HEK293 (cell line): Measurements from ENCODE around the gene ZEB2.

Source experiments
- SETDB1 ChIP-seq: IDR thresholded peaks from one replicate; pipeline ENCODE4 v1.6.1; 2017; ENCODE audit warnings: mild to moderate bottlenecking, low read length, moderate library complexity, mixed read lengths; ENCODE audit not compliant: insufficient read length
- TCF7L2 ChIP-seq: IDR thresholded peaks from 2 replicates; pipeline ENCODE4 v1.6.1; 2011; ENCODE audit warnings: low read depth, mild to moderate bottlenecking, inconsistent platforms, low read length, moderate library complexity, borderline replicate concordance
- TF ChIP-seq, protein P1 (sequence below): fragments of 450-650 bp; formaldehyde crosslinking; IDR thresholded peaks from 2 replicates; pipeline ENCODE4 v1.5.1; 2016; ENCODE audit warnings: missing biosample characterization, missing genetic modification characterization
- TF ChIP-seq, protein P2 (sequence below): fragments of 450-650 bp; formaldehyde crosslinking; IDR thresholded peaks from 2 replicates; pipeline ENCODE4 v1.5.1; 2016; ENCODE audit warnings: missing biosample characterization, missing genetic modification characterization

DNA sequence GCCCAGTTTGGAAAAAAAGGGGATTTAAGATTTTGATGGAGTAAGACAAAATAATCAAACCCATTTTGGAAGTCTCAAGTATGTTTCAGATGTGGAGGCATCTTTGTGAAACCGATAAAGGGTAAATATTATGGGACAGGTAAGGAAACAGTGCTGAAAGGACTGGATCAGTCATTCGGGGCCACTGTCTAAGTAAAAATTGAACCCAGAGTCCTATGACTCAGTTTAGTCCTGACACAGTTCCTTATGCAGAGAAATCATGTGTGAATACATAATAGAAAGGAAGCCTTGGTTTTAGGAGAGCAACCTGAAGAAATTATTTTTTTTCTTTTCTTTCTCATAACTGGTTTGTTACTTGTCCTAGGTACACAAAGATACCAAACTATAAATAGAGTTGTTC lies 15.4 kb upstream of the ZEB2 start:
- TF ChIP-seq, protein P1, sequence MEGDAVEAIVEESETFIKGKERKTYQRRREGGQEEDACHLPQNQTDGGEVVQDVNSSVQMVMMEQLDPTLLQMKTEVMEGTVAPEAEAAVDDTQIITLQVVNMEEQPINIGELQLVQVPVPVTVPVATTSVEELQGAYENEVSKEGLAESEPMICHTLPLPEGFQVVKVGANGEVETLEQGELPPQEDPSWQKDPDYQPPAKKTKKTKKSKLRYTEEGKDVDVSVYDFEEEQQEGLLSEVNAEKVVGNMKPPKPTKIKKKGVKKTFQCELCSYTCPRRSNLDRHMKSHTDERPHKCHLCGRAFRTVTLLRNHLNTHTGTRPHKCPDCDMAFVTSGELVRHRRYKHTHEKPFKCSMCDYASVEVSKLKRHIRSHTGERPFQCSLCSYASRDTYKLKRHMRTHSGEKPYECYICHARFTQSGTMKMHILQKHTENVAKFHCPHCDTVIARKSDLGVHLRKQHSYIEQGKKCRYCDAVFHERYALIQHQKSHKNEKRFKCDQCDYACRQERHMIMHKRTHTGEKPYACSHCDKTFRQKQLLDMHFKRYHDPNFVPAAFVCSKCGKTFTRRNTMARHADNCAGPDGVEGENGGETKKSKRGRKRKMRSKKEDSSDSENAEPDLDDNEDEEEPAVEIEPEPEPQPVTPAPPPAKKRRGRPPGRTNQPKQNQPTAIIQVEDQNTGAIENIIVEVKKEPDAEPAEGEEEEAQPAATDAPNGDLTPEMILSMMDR (tag by site-specific recombination), result no peak
- TF ChIP-seq SETDB1 (no peak), TCF7L2 (no peak)
- TF ChIP-seq, protein P2, sequence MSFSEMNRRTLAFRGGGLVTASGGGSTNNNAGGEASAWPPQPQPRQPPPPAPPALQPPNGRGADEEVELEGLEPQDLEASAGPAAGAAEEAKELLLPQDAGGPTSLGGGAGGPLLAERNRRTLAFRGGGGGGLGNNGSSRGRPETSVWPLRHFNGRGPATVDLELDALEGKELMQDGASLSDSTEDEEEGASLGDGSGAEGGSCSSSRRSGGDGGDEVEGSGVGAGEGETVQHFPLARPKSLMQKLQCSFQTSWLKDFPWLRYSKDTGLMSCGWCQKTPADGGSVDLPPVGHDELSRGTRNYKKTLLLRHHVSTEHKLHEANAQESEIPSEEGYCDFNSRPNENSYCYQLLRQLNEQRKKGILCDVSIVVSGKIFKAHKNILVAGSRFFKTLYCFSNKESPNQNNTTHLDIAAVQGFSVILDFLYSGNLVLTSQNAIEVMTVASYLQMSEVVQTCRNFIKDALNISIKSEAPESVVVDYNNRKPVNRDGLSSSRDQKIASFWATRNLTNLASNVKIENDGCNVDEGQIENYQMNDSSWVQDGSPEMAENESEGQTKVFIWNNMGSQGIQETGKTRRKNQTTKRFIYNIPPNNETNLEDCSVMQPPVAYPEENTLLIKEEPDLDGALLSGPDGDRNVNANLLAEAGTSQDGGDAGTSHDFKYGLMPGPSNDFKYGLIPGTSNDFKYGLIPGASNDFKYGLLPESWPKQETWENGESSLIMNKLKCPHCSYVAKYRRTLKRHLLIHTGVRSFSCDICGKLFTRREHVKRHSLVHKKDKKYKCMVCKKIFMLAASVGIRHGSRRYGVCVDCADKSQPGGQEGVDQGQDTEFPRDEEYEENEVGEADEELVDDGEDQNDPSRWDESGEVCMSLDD (tag by site-specific recombination), result no peak
